GM15510 (cell line): Measurements from ENCODE around the gene ARRDC1.

Experiments used
- POLR2A ChIP-seq: IDR thresholded peaks from 3 replicates; pipeline ENCODE4 v1.6.1; 2011; ENCODE audit warnings: borderline replicate concordance; ENCODE audit not compliant: insufficient read length; ENCODE audit errors: extremely low read depth

ARRDC1 gene

DNA sequence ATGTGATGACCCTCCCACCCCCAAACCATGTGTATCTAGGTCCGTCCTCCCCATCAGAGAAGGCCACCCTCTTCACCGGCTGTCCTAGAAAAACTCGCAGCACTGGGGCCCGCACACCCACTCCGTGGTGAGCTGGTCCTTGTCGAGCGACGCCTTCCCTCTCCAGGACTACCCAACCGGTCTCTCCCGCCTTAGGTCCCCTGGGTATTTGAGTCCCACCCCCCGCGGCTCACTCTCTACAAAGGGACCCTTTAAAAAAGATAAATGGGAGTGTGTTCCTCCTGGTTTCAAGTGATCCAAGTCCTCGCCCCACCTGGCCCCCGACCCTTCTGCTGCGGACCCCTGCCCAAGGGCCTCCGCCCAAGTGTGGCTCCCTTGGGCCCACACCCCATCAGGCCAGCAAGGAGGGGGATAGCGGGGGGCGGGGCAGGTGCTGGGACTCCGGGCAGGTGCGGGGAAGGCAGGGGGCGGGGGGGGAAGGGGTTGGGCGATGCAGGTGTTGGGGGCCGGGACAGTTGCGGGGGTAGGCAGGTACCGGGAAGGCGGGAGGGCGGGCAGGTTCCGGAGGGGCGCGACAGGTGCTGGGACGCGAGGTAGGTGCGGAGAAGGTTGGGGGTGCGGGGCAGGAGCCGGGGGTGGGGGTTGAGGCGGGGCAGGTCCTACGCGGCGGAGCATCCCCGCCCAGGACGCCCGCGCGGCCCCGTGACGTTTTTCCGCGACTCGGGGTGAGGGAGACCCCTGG is 970 bp upstream of the ARRDC1 start:
- no peak for TF ChIP-seq POLR2A

DNA sequence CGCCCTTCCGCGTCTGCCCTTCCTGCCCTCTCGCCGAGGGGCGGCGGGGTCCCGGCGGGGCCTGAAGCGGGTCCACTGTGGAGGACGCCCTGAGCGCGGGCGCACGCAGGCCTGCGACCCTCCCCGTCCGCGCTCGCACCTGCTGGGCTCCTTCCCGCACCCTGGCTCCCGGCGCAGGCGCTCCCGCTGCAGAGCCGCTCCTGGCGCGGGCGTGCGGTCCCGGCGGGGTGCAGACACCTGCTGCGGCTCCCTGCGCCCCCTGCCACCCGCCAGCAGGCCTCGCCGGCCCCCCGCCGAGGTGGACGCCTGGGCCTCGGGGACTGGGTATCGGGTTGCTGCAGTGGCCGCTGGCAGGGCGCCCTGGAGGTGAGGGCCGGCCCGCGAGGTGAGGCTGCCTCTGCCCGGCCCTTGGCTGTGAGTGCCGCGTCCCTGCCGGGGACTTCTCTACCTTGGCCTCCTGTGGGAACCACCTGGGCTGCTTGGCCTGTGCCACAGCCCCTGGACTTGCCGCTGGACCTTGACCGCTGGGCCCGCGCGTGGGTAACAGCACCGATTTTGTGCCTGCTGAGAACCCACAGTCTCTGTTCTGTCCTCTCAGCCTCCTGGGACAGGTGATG is 627 bp downstream of the ARRDC1 start:
- no peak for TF ChIP-seq POLR2A

DNA sequence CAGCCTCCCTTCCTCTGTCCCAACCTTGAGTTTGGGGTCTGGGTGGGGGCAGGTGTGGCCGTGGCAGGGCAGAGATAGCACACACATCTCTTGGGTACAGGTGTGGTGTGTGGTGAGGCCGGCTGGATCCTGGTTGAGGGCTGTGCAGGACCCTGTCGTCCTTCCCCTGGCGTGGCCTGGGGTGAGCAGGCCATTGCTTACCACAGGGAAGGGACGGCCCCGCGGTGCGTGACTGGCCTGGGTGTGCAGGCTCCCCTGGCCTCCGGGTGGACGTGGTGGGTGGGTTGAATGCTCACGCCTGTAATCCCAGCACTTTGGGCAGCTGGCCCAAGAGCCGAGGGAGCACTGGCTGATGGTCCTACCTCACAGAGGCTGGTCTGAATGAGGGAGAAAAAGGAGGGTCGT is 1.2 kb downstream of the ARRDC1 start:
- no peak for TF ChIP-seq POLR2A

- TF ChIP-seq POLR2A = no peak
Observed at GRCh38 chr9:137607141-137607857, 1.8 kb downstream of the ARRDC1 start.

DNA sequence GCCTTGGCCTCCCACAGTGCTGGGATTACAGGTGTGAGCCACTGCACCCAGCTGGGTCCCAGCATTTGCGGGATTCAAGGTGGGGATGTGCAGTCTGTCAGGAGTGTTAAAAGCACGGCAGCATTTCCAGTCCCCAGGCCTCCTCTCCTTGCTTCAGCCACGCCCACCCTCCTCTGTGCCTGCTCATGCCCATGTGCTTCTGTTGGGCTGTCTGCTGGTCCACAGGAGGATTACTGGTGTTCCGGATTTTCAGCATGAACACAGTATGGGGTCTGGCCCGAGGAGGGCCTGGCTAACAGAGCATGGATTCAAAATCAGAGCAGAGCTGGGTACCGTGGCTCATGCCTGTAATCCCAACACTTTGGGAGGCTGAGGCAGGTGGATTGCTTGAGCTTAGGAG is 5.5 kb downstream of the ARRDC1 start:
- TF ChIP-seq POLR2A = no peak

GRCh38 chr9:137611623-137612609 is 6.4 kb downstream of the ARRDC1 start:
- TF ChIP-seq POLR2A = no peak

DNA sequence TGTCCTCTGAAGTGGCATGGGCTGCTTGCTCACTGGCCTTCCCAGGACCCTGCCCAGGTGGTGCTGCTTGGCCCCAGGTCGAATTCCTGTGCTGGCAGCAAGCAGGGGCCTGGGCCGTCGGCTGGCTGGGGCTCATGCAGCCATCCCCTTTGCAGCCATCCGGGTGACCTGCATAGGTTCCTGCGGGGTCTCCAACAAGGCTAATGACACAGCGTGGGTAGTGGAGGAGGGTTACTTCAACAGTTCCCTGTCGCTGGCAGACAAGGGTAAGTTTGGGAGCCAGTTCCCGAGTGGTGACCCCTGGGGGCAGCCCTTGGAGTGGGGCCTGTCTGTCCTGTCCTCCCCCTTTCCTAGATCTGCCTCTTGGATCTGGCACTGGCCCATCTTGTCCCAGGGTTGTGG is 7.3 kb downstream of the ARRDC1 start:
- TF ChIP-seq POLR2A = no peak

GRCh38 chr9:137613259-137613658 is 7.8 kb downstream of the ARRDC1 start:
- no peak for TF ChIP-seq POLR2A

- no peak for TF ChIP-seq POLR2A
Observed at GRCh38 chr9:137613738-137614523, 8.4 kb downstream of the ARRDC1 start.

DNA sequence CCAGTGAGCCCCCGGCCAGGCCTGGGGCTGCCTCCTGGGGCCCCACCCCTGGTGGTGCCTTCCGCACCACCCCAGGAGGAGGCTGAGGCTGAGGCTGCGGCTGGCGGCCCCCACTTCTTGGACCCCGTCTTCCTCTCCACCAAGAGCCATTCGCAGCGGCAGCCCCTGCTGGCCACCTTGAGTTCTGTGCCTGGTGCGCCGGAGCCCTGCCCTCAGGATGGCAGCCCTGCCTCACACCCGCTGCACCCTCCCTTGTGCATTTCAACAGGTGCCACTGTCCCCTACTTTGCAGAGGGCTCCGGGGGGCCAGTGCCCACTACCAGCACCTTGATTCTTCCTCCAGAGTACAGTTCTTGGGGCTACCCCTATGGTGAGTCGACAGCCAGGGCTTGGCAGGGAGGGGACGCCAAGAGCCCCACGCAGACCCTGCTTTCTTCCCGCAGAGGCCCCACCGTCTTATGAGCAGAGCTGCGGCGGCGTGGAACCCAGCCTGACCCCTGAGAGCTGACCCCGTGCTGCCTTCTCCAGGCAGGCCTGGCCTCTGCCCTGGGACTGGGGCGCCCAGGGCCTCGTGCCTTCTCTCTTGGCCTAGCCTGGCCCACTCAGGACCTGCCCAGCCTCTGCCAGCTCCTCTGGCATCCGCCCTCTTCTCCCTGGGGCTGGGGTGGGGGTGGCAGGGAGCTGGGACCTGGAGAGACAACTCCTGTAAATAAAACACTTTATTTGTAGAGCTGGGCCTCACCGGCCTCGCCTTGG is 9.3 kb downstream of the ARRDC1 start:
- no peak for TF ChIP-seq POLR2A

- no peak for TF ChIP-seq POLR2A
Observed at GRCh38 chr9:137615387-137615871, 9.9 kb downstream of the ARRDC1 start.

- peak; percentile 70 for TF ChIP-seq POLR2A
Observed at GRCh38 chr9:137618105-137619067, 12.9 kb downstream of the ARRDC1 start, which contains the start of gene EHMT1. Gene EHMT1 (plus strand): TSS chr9:137619005. CDS start chr9:137619029, 24 bp downstream.
